Astrocyte of the cerebellum (primary cell): ENCODE data around the gene USP47.

Experiments used
- DNase-seq: peaks from one replicate; pipeline ENCODE4 v3.0.0-alpha.2; 2011; ENCODE audit warnings: low read depth
- H3K4me3 ChIP-seq: 2 replicates; pipeline ENCODE4 v1.5.1; 2011; ENCODE audit warnings: mild to moderate bottlenecking, low read depth, low read length, moderate library complexity
- in situ Hi-C: cut with HindIII; loops from 2 replicates; pipeline ENCODE4 v1.10.0; 2017; ENCODE audit warnings: low sequenced_read_pairs
- TF ChIP-seq, protein P1 (sequence below): IDR thresholded peaks from 2 replicates; pipeline ENCODE4 v1.5.1; 2012; ENCODE audit warnings: low read length, low read depth, moderate library complexity, mild to moderate bottlenecking; ENCODE audit errors: missing control alignments

Gene USP47, protein sequence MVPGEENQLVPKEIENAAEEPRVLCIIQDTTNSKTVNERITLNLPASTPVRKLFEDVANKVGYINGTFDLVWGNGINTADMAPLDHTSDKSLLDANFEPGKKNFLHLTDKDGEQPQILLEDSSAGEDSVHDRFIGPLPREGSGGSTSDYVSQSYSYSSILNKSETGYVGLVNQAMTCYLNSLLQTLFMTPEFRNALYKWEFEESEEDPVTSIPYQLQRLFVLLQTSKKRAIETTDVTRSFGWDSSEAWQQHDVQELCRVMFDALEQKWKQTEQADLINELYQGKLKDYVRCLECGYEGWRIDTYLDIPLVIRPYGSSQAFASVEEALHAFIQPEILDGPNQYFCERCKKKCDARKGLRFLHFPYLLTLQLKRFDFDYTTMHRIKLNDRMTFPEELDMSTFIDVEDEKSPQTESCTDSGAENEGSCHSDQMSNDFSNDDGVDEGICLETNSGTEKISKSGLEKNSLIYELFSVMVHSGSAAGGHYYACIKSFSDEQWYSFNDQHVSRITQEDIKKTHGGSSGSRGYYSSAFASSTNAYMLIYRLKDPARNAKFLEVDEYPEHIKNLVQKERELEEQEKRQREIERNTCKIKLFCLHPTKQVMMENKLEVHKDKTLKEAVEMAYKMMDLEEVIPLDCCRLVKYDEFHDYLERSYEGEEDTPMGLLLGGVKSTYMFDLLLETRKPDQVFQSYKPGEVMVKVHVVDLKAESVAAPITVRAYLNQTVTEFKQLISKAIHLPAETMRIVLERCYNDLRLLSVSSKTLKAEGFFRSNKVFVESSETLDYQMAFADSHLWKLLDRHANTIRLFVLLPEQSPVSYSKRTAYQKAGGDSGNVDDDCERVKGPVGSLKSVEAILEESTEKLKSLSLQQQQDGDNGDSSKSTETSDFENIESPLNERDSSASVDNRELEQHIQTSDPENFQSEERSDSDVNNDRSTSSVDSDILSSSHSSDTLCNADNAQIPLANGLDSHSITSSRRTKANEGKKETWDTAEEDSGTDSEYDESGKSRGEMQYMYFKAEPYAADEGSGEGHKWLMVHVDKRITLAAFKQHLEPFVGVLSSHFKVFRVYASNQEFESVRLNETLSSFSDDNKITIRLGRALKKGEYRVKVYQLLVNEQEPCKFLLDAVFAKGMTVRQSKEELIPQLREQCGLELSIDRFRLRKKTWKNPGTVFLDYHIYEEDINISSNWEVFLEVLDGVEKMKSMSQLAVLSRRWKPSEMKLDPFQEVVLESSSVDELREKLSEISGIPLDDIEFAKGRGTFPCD (N-terminal part only)

DNA sequence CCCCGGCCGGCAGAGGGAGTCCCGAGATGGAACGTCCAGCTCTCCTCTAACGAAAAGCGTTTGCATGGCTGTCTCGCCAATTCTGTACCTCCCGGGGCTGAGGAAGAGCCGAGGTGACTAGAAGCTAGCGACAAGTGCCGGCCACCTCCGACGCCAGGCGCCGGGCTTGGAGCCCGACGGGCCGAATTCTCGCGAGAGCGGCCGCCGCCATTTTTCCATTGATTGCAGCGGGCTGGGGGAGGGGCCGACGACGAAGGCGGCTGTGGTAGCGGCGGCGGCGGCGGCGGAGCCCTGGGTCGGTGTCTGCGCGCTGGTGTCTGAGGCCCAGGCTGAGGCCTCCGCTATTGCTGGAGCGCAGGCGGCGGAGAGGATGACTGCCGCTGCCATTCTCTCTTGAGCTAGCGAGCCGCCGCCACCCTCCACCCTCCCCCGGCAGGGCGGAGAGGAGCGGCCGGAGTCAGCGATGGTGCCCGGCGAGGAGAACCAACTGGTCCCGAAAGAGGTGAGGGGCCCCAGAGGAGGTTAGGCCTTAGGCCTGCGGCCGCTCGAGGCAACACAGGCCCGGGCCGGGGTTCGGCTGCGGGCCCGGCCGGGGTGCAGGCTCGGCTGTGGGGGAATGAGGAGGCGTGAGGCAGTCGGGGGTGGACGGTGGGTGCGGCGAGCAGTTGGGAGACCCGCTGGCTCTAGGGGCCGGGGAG, at the start of gene USP47:
Gene USP47 (plus strand): TSS at position 250 of the 698 bp plus-strand sequence. CDS start 214 bp downstream, at position 464.
- in situ Hi-C loops = no loop called here
- DNase-seq = peak; percentile 55
- peak within 1 kb of the TSS; percentile 72 for H3K4me3 ChIP-seq
- TF ChIP-seq, protein P1, sequence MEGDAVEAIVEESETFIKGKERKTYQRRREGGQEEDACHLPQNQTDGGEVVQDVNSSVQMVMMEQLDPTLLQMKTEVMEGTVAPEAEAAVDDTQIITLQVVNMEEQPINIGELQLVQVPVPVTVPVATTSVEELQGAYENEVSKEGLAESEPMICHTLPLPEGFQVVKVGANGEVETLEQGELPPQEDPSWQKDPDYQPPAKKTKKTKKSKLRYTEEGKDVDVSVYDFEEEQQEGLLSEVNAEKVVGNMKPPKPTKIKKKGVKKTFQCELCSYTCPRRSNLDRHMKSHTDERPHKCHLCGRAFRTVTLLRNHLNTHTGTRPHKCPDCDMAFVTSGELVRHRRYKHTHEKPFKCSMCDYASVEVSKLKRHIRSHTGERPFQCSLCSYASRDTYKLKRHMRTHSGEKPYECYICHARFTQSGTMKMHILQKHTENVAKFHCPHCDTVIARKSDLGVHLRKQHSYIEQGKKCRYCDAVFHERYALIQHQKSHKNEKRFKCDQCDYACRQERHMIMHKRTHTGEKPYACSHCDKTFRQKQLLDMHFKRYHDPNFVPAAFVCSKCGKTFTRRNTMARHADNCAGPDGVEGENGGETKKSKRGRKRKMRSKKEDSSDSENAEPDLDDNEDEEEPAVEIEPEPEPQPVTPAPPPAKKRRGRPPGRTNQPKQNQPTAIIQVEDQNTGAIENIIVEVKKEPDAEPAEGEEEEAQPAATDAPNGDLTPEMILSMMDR = peak; percentile 72

DNA sequence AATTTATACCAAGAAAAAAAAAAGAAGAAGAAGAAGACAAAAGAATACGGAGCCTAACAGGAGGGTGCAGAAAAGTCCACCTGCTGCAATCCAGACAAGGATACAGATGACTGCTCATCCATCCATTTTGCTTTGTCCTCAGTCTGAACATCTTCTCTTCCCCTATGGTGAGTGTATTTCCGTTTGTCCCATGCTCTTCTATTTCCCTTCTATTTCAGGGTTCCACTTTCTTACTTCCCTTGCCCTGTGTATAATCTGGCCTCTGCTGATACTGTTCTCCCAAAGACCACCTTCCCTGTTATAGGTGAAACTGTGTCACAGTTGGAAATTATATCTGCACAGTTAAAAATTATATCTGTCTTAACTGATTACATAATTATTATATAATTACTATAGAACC, 48.7 kb upstream of the USP47 start:
- in situ Hi-C loops = loop anchor here (25.0 kb wide), 1 partner anchor 1006 kb away; no protein-coding TSS in a partner anchor
- no peak overlapping the region for H3K4me3 ChIP-seq
- TF ChIP-seq, protein P1 = no peak
- no peak for DNase-seq

DNA sequence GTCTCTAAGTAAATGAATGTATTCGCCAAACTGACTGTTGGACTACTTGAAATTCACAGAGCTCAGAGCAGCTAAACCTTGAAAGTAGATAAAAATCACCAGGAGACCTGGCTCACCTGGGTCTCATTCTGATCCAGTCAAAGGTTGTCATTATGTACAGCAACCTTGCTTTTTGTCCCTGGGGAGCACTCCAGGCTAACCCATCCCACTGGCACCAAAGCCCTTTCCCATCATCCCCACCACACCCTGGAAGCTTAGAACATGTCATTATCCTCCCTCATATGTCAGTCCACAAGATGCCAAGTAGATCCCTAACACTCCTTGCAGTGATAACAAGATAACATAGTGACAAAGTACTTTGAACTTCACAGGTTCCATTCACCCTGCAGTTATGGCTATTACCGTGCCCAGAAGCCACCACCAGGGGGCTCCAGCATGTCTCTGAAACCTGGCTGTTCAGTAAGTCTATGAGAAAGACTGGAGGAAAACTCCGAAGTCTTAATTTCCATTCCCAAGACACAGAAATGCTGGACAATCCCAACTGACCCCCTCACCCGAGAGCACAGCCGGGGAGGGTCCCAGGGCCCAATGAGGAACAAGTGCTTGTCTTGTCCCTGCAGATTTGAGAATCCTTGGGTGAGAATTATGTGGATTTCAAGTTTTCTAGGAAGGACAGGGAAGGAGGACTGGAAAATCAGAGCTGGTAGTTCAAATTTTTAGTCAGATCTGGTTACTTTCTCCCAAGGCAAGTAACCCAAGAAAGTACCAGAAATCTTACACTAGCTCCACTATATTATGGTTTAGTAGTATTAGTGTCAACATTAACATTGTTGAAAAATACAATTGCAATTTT, 43.0 kb upstream of the USP47 start:
- in situ Hi-C loops = loop anchor here (25.0 kb wide), 1 partner anchor 1012 kb away; no protein-coding TSS in a partner anchor
- TF ChIP-seq, protein P1 = peak; percentile 98
- peak; percentile 55 for DNase-seq
- H3K4me3 ChIP-seq = no peak overlapping the region

DNA sequence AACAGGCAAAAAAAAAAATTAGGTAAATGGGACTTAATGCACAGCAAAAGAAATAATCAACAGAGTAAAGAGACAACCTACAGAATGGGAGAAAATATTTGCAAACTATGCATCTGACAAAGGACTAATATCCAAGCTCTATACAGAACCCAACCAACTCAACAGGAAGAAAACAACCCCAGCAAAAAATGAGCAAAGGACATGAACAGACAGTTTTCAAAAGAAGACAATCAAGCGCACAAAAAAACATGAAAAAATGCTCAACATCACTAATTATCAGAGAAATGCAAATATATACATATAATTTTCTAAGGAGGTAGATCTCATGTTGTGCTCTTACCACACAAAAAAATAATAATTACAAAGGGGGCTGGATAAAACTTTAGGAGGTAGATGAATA, 36.5 kb upstream of the USP47 start:
- in situ Hi-C loops = loop anchor here (25.0 kb wide), 1 partner anchor 457 kb away; no protein-coding TSS in a partner anchor
- TF ChIP-seq, protein P1 = no peak
- DNase-seq = no peak
- H3K4me3 ChIP-seq = no peak overlapping the region

DNA sequence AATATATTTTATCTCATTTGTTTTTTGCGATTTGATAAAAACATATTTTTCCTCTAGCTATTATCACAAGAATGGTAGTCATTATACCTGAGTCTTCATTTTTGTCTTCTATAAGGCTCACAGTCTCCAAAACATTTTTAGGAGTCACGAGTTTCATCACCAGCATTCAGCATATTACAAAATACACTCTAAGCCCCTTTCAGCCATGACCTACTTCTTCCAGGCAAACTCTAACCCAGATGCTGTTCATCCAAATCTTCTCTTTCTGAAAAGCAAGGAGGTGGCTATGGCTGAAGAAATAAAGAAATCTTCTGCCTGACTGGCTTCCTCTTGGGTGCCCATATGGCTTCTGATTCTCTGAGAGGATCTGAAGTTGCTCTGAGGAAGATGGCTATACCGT, 35.7 kb upstream of the USP47 start:
- TF ChIP-seq, protein P1 = no peak
- no peak for DNase-seq
- in situ Hi-C loops = loop anchor here (25.0 kb wide), 1 partner anchor 456 kb away; no protein-coding TSS in a partner anchor
- no peak overlapping the region for H3K4me3 ChIP-seq
